ENCODE data around the gene BPGM. TPM values are rescaled to one million over a fixed set of nuclear protein-coding genes. Genes with fewer than 3 reads are reported as not detected.

BPGM gene
- total RNA-seq, result 12.4 and 23.7 TPM in 2 replicates

DNA sequence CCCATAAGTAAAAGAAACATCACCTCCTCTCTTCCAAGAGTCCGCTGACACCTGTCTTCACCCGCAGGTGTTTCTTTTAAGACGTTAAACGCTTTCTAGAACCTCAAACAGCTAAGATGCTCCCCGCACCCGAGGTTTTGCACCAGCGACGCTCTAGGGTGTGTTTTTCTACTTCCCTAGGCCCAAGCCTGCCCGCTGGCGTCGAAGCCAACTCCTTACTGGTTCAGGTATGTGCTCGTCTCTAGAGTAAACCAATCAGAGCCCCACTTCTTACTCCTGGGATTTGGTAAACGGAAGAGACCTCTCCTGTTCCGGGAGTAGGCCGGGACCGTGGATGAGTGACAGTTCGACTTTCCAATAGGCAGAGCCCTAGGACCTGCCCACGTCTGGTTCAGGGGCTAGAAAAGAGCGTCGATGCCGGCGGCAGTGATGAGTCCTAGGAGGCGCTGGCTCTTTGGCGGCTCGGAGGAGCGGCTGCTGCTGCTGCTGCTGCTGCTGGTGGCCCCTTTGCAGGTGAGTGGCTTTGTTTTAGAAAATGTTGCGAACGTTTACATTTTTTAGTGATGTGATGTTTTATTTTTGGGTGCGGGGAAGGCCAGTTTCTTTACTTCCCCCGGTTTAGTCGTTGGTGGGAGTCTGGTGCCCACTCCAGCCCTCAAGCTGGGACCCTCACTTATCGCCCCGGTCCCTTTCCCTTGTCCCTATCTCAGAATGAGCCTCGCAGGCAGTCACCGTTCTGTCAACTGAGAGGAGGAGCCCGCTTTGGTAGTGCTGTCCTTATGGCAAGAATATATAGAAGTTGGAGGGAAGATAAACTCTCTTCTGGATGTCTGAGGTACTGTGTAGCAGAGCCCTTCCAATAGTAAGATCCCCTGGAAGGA, at the start of gene BPGM:
TSS of gene BPGM (plus strand) at position 429 of the 881 bp plus-strand sequence. CDS start 14,655 bp downstream, outside the sequence.
- DNase-seq (ENCODE audit: extremely low read depth, low read depth, low spot score), result peak; percentile 100

GRCh38 chr7:134599371-134599770, 47.3 kb upstream of the BPGM start:
- no peak for DNase-seq (ENCODE audit: extremely low read depth, low read depth, low spot score)

GRCh38 chr7:134601459-134601858, 45.2 kb upstream of the BPGM start:
- no peak for DNase-seq (ENCODE audit: extremely low read depth, low read depth, low spot score)

DNA sequence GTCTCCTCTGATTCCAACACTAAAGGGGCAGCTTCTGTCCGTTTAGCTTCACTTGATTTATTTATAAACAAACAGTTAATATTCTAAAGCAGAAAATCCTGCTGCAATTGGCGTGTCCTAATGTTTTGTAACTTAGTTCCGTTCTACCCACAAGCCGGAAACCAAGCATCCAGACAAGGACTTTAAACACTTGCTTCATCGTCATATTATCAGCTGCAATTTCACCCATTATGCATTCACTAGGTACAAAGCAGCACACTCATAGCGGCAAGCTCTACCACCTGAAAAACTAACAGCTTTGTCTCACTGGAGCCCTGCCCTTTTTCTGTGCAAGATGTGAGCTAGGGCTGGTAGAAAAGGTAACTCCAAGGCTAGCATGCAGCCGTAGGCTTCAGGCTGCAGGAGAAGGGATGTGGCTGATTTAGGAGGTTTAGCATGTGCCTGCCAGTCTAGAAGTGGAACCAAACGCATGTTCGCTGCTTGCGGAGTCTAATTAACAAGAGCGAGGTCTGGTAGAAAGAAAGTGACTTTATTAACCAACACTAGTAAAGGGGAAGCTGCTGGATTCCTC, 43.7 kb upstream of the BPGM start:
- DNase-seq (ENCODE audit: extremely low read depth, low read depth, low spot score), result no peak

GRCh38 chr7:134605978-134606923, 40.4 kb upstream of the BPGM start:
- no peak for DNase-seq (ENCODE audit: extremely low read depth, low read depth, low spot score)

DNA sequence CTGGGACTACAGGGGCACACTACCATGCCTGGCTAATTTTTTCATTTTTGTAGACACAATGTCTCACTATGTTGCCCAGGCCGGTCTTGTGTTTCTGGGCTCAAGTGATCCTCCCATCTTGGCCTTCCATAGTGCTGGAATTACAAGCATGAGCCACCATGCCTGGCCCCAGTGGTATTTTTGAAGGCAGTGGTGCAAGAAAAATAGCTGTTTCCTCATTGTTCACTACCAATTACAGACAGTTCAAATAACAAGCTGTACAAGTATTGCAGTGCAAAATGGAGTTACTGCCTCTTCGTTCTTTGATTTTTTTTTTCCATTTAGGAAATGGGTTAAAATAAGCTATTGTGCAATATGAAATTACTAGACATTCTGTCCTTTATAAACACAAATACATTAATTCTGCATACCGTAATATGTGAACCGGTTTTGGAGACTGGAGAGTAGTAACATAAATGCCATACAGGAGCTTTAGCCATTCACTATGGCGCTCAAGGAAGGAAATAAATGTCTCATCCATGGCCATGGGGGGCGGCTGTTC, 35.0 kb upstream of the BPGM start:
- DNase-seq (ENCODE audit: extremely low read depth, low read depth, low spot score), result no peak

GRCh38 chr7:134612197-134612596, 34.5 kb upstream of the BPGM start:
- no peak for DNase-seq (ENCODE audit: extremely low read depth, low read depth, low spot score)

DNA sequence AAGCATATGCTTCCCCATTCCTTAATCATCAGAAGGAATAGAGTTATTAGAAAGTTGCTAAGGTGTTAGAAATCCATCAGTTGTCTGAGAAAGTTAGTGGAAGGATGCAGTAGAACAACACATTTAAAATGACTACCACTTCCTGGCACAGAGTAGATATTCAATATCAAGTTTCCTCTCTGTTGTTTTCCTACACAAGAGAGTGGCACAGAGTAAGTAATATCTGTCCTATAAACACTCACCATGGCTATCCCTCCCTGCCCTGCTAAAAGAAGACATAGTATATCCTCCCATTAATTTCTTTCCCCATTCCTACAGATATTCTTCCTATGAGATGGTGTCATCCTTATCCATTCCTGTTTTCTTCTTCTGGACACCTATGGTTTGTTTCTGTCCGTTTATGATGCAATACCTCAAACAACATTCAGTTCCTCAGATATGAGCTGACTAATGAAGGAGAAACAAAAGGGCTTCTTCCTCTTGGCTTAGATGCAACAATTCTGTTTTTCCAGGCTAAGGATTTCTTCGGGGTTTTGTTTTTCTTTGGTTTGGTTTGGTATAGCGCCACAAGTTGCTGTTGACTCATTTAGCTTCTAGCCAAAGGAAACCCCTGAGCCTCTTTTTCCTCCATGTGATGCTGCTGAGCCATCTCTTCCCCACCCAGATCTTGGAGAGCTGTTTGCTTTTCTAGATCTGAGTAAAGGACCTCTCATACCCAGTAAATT, 32.9 kb upstream of the BPGM start:
- DNase-seq (ENCODE audit: extremely low read depth, low read depth, low spot score), result peak; percentile 93

DNA sequence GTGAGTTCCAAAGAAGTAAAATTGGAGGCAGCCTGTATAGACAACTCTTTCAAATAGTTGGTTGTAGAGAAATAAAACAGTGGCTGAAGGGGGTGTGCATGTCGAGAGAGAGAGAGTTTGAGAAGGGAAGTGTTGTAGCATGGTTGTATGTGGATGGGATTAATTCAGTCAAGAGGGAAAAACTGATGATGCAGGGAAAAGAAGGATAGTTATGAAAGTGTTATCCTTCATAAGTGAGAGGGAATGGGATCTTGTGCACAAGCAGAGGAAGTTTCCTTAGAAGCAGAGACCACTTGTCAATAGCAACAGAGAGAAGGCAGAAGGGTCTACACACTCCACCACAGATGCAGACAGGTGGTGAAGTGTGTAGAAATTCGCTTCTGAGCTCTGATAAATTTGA, 30.0 kb upstream of the BPGM start:
- DNase-seq (ENCODE audit: extremely low read depth, low read depth, low spot score), result no peak

DNA sequence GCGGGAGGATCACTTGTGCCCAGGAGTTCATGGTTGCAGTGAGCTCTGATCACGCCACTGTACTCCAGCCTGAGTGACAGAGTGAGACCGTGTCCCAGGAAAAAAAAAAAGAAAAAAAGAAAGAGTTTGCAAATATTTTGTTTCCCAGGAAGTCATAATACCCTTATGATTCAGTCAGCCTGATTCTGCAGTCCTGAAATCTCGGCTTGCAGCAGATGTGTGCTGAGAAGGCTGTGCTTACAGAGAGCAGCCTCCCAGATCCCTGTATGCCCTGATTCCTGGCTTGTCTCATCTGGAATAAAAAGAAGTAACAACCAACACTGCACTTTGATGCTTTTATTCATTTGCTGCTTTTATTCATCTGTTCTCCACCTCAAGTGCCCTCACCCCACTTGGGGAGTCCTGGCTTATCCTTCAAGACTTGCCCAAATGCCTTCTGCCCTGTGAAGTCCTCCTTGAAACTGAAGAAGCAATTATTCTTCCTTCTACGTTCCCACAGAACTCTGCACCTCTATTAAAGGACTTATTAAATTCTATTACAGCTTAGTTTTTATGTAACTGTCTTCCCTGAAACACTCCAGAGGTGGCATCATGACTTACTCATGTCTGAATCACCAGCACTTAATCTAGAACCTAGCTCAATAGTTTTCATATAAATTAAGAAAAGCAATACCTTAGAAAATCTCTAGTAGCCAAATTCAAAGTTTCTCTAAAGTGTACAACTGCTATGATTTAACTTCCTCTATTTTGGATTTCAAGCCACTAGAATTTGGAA, 27.7 kb upstream of the BPGM start:
- no peak for DNase-seq (ENCODE audit: extremely low read depth, low read depth, low spot score)

DNA sequence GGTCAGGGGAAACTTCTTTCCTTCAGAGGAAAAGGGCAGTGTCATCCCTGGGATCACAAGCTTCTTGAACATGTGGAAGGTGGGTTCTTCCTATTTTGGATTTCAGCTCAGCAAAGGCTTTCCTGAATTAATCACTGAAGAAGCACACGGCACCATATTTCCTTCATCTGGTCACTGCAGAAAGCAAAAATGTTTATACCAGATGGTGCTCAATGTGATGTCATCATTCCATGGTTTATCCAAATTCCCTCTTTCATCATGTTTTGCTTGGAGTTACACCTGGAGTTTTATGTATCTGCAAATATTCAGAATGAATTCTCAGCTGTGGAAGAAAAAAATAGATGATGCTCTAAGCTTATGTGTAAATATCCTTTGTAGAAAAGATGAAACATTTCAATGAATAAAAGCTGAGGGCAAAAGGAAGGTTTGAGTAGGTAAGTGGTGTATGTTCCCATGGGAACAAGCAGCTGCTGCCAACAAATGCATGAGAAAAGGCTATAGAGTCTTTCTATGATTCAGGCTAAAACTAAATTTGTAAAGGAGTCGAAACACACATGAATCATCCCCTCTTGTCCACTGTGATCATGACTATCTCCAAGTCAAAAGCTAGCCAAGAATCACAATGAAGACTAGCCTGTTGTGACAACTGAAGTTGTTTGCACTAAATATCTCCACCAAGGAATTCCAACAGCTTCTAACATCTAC, 26.9 kb upstream of the BPGM start:
- DNase-seq (ENCODE audit: extremely low read depth, low read depth, low spot score), result no peak

DNA sequence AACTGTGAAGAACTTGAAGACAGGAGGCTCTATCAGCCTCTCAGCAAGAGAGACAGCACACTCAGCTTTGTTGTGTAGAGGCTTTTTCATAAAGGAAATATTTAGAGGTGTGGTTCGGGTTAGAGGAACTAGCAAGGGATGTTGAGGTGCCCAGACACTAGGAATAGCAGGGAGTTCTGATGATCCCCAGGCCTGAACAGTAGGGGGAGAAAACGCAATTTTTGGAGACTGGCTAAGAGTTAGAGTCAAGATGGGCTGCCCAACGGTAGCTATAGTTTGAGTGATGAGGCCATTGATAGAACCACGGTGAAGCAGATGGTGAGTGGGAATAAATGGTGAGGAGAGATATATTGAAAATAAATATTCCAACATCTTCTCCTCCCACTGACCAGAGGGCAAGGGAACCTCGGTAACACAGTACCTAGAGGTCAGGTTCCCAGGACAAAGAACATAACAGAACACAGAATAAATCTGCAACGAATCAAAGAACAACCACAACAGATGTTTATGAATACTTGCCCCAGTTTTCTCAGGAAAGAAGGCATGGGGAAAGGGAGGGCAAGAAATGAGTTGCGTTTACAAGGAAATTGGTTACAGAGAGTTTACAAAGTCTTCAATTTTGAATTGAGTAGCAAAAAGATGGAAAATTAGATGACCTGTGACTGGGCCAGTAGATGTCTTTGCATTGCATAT, 24.2 kb upstream of the BPGM start:
- DNase-seq (ENCODE audit: extremely low read depth, low read depth, low spot score), result no peak

- DNase-seq (ENCODE audit: extremely low read depth, low read depth, low spot score), result no peak
These were observed 23.5 kb upstream of the BPGM start for GRCh38 chr7:134623193-134623592.

DNA sequence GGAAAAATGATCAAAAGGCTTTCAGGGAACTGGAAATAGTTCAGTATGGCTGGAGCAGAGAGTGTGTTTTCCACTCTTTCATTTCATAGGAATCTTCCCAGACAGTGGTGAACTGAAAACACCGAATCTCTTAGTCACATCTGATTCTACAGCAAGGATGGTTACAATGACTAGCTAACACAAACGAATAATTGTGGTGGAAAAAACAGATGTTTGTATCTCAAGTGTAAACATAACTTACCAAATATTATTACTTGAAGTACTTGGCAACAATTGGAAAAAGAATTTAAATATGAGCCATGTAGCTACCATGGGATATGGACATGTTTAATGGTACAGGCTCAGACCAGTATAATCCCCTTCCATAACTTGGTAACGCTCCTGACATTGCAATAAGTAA, 21.1 kb upstream of the BPGM start:
- DNase-seq (ENCODE audit: extremely low read depth, low read depth, low spot score), result no peak

GRCh38 chr7:134627109-134627774, 19.4 kb upstream of the BPGM start:
- DNase-seq (ENCODE audit: extremely low read depth, low read depth, low spot score), result no peak

- no peak for DNase-seq (ENCODE audit: extremely low read depth, low read depth, low spot score)
These were observed 18.9 kb upstream of the BPGM start for GRCh38 chr7:134627775-134628153.

- no peak for DNase-seq (ENCODE audit: extremely low read depth, low read depth, low spot score)
These were observed 17.2 kb upstream of the BPGM start for GRCh38 chr7:134629445-134629844.

DNA sequence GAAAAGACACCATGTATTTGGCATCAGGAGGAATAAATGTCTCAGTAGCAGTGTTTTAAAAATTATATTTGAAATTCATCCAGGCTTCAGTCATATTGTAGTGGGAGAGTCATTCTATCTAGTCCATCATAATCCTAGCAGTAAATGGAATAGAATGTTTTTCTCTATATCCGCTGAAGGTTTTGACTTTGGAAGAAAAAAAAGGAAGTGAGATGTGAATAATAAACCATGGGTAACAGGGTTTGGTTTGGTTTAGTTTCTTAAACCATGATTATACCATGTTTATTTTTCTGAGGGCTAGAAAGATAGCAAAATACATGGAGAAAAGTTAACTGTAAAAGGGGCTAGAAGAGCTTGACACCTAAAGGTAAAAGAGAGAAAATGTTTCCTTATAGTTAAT, 16.4 kb upstream of the BPGM start:
- no peak for DNase-seq (ENCODE audit: extremely low read depth, low read depth, low spot score)

Data from glomerular endothelial cell (primary cell).